ENCODE results near the gene C2orf49.

Gene C2orf49

GRCh38 chr2:105361102-105361889 is 24.0 kb downstream of the C2orf49 start:
- no peak for TF ChIP-seq CTCF (IDR thresholded peaks at IDR 0.05; ENCODE audit: low read depth, low read length)
- no peak for DNase-seq (ENCODE audit: extremely low read depth, low read depth)

DNA sequence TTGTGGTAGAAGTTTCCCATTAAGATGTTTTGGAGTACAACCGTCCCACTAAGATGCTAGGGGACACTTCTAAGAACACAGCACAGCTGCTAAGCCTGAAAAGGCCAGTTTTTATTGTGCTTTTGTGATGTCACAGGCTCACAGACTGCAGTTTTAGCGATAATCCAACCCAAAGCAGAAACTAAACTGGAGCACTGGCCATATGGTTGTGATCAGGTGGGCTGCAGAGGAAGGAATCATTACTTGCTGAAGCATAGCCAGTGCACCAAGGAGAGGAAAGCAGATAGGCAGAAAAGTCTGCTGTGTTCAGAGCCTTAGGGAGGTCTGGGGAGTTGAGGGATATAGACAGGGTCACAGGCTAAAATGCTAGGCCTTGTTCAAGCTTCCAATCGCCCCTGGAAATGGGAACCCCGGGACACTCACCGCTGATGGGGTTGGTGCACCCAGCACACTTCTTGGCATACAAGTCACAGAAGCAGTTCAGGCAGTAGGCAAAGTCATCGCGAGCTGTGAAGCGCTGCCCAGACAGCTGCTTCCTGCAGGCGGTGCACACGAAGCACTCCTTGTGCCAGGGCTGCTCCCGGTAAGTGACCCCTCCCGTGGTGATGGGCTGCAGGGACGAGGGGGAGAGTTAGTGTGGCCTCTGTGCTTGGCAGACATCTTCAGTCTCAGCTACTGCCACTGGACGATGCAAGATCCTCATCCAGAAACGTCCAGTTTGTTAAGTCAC is 25.7 kb downstream of the C2orf49 start:
- no peak for TF ChIP-seq CTCF (IDR thresholded peaks at IDR 0.05; ENCODE audit: low read depth, low read length)
- no peak for DNase-seq (ENCODE audit: extremely low read depth, low read depth)

DNA sequence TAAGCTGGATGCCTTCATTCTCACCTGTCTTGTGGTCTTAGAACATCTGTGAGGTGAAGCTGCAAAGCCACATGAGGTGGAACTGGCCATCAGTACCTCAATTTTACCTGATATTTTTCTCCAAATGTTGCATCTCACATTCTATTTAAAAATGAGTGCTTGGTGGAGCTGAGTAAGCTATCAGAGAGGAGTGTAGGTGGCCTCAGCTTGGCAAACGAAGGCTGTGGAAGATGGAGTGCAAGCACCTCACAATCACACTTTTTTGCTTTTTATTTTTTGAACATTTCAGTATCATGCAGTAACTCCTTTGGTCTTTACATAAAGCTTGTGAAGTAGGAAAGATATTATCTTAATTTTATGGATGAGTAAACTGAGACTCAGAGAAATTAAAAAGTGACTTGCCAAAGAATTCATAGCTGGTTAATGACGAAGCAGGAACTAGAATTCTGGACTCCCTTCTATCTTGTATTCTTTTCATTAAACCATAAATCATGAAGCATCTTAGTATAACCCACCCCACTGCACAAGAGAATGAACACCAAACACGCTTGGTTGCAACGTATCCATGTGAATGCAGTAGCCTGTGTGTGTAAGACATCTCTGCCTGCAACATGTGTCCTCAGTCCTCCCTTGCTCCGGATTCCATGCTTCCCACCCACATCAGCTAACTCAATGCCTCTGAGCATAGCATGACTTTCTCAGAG is 27.2 kb downstream of the C2orf49 start:
- no peak for TF ChIP-seq CTCF (IDR thresholded peaks at IDR 0.05; ENCODE audit: low read depth, low read length)

GRCh38 chr2:105365206-105365605 is 27.9 kb downstream of the C2orf49 start:
- DNase-seq (ENCODE audit: extremely low read depth, low read depth): no peak

More for the DNA sequence above, 27.2 kb downstream of the C2orf49 start:
- DNase-seq (ENCODE audit: extremely low read depth, low read depth): no peak

GRCh38 chr2:105368759-105369408 is 31.5 kb downstream of the C2orf49 start:
- TF ChIP-seq CTCF (IDR thresholded peaks at IDR 0.05; ENCODE audit: low read depth, low read length): no peak
- DNase-seq (ENCODE audit: extremely low read depth, low read depth): no peak

More at GRCh38 chr2:105365206-105365605, 27.9 kb downstream of the C2orf49 start:
- no peak for TF ChIP-seq CTCF (IDR thresholded peaks at IDR 0.05; ENCODE audit: low read depth, low read length)

DNA sequence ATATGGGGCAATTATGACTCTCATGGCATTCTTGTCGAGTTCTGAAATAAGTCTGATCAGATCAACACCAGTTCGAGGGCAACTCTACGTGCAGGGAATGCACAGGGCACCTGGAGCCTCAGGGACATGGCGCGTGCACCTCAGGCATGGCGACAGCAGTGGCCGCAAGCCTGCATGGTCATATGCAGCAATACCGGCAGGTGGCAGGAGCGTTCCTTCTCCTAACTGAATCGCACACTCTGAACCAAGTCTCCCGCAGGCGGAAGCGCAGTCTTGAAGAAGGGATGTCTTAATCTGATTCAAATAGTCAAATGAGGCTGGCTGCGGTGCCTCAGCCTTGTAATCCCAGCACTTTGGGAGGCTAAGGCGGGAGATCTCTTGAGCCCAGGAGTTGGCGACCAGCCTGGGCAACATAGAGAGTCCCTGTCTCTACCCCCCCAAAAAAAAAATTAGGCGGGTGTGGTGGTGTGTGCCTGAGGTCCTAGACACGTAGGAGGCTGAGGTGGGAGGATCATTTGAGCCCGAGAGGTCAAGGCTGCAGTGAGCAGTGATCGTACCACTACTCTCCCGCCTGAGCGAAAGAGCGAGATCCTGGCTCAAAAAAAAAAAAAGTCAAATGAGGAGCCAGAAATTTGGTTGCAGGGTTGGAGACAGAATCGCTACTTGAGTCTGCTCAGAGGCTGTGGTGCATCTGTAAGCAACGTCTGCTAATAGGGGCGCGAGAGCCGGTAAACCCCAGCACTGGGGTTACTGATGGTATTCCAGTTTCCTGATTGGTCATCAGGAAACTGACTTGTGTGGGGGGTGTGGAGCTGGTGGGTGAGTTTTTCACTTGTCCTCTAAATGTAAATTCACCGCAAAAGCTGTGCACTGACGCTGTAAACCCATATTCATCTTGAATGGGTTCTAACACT is 32.7 kb downstream of the C2orf49 start:
- peak; percentile 89 for TF ChIP-seq CTCF (IDR thresholded peaks at IDR 0.05; ENCODE audit: low read depth, low read length)

More for the DNA sequence above, 32.7 kb downstream of the C2orf49 start:
- DNase-seq (ENCODE audit: extremely low read depth, low read depth): peak; percentile 67

Data from AG09319 (cell line).